Stimulated activated CD4-positive, alpha-beta T cell treated with anti-CD3 and anti-CD28 coated beads, TNF-alpha, amount 100 ng/mL, for 4 hours (primary cell): ENCODE measurements around the gene MOV10L1.
"Not testable (repeated sequence)": the region's sequence is repeated elsewhere in the genome, so short reads cannot be mapped to it uniquely, and the experiment has no call there.

Experiments used
- DNase-seq, 3 experiments: peaks; one replicate each; pipeline ENCODE4 v3.0.0-alpha.2; 2020; ENCODE audit warnings: low read depth in 3 of 3

Gene MOV10L1

DNA sequence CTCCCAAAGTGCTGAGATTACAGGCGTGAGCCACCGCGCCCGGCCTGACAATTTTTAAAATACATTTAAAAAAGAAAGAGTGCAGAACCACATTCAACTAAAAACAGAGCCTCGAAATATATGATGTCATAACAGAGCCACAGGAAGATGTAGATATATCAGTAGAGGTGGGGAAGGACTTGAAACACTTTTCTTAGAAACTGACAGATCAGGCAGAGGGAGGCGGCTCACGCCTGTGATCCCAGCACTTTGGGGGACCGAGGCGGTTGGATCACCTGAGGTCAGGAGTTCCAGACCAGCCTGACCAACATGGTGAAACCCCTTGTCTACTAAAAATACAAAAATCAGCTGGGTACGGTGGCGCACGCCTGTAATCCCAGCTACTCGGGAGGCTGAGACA, 11.6 kb upstream of the MOV10L1 start:
- no peak for DNase-seq

DNA sequence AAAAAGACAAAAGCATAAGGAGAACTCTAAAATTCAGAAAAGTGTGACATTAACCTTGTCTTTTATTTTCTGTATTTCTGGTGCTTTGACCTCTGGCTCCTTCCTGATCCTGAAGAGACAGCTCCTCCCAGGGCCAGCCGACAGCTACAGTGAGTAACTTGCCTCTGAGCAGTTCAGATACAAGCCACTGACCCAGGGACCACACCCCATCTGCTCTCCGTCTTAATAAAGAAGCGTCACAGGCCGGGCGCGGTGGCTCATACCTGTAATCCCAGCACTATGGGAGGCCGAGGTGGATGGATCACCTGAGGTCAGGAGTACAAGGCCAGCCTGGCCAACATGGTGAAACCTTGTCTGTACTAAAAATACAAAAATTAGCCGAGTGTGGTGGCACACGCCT, 11.0 kb upstream of the MOV10L1 start:
- DNase-seq: no peak

DNA sequence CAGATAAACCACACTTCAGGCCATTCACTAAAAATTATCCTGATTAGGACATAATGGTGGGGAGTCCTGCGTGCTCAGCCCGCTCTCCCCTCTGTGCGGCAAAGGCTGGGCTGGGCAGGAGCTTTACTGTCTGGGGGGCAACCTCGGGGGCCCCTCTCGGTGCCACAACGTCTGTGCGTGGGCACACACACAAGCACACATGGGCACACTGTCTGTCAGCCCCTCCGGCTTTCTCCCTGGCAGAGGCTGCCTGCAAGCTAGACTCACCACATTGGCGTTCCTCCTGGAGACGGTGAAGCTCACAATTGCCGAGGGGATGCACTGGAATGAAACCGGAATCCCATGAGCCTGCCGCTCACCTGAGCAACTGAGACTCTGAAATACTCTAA, 9.7 kb upstream of the MOV10L1 start:
- DNase-seq: no peak

DNA sequence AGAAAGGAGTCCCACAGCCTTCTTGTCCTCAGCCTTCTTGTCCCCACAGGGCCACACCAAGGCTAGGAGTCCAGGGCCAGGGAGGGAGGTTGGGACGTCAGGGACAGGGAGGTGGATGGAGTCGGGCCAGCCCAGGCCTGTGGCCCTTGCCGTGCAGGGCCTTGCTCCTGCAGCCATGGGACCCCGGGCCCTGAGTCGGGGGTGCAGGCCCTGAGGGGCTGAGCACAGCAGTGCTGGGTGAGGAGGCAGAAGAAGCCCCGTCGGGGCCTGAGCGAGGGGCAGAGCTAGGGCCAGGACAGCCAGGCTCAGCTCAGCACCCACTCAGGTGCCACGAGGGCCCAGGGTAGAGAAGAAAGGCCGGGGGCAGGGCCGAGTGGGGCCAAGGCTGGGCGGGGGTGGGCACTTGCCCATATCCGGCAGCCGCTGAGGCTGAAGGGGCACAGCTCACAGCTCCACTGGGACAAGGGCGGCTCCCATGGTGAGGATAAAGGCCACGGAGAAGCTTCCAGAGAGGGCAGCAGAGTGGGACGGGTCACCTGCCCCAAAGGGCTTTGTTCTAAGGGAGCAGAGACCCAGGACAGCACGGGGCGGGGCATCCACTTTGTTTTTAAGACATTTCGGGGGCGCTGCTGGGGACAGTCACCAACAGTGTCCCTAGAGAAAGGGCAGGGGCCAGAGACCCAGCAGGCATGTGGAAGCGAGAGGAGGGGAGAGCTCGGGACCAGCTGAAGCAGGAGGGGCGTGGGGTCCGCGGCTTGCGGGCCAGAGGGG, 8.2 kb upstream of the MOV10L1 start:
- DNase-seq: no peak

DNA sequence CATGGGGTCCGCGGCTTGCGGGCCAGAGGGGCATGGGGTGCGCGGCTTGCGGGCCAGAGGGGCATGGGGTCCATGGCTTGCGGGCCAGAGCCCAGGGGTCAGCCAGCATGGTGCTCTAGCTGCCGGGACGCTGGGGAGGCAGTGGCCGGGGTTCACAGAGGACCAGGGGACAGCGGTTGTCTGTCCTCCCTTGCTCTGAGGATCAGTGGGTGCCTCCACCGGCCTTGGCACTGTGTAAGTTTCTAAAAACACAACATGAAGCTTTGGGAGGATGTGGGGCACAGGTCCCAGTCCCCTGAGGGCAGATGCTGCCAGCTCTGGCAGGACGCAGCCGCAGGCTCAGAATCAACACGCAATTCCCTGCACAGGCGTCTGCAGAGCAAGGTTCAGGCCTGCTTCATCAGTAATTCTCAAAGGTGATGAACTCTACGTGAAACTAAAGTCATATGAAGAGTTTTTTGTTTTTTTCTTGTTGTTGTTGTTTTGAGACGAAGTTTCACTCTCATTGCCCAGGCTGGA, 7.5 kb upstream of the MOV10L1 start:
- no peak for DNase-seq

DNA sequence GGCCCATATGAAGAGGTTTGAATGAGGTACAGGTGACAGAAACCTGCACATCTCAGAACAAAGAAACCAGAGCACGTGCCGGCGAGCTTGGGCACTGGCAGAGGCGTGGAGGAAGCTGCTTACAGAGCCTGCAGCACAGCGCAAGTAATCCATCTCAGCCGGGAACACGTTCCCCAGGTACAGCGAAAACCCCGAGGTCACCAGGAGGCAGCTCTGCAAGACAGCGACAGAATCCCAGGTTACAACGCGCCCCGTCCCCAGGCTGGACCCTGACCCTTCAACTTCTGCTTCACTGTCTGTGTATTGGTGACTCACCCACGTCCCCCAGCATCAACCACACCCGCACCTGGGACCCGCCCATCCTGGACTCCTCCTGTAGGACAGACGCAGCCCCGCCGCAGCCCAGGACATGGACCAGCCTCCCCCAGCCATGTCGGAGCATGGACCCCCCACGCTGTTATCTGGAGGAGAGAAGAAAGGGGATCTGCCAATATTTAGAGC, 6.8 kb upstream of the MOV10L1 start:
- no peak for DNase-seq

DNA sequence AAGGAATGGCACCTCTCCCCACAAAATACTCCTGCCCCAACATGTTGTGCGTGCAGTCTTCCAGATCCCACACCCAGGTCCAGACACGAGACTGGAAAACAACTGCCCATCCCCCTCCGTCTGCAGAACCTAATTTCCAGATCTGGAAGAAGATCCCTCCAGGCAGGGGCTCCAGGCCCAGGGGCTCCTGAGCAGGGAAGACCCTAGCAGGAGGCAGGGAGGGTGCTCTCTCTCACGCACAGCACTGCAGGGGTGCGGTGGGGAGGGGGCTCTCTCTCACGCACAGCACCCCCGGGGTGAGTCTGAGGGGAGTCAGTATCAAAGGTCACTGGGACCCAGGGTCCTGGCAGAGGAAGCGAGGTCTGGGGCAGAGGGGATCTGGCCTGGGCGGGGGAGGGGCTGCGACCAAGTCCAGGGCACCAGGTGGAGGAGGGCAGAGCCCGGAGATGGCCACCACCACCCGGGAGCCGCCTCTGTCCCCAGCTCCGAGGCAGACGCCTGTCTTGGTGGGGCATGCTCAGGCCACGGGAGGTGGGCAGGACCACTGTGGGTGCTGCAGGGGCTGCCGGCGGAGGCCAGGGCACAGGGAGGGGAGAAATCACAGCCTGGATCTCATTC, 6.2 kb upstream of the MOV10L1 start:
- DNase-seq: no peak

DNA sequence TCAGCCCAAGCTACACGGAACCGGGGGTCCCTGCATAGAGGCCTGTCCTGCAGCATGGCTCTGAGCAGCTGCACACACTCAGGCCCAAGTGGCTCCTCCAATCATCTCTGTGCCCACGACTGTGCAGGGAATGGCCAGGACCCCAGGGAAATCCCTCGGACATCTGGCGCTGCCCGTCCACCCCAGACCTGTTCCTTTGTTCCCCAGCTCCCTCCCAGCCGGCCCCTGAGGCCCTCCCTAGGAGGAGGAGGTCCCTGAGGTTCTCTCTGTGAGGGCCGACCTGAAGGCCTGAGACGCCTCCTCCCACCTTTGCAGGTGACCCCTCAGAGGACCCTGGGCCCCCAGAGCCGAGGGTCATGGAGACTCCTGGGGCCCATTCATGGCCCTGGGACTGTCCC, 5.7 kb upstream of the MOV10L1 start:
- no peak for DNase-seq

DNA sequence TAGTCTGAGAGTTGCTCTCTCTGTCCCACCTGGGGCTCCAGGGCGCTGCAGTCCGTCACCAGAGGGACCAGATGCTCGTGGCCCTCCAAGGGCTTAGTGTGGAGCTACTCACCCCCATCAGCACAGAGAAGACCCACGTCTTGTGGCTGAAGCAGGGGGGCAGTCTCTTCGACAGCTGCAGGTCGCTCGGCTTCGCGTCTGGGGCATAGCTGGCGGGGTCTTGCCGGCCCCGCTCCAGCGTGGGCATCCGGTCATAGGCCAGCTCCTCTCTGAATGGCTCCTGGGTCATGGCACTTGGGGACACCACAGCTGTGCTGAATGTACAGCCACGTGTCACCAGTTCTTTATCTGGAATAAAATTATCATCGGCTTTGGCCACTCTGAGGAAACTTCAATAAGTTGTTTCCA, 5.2 kb upstream of the MOV10L1 start:
- DNase-seq: no peak

DNA sequence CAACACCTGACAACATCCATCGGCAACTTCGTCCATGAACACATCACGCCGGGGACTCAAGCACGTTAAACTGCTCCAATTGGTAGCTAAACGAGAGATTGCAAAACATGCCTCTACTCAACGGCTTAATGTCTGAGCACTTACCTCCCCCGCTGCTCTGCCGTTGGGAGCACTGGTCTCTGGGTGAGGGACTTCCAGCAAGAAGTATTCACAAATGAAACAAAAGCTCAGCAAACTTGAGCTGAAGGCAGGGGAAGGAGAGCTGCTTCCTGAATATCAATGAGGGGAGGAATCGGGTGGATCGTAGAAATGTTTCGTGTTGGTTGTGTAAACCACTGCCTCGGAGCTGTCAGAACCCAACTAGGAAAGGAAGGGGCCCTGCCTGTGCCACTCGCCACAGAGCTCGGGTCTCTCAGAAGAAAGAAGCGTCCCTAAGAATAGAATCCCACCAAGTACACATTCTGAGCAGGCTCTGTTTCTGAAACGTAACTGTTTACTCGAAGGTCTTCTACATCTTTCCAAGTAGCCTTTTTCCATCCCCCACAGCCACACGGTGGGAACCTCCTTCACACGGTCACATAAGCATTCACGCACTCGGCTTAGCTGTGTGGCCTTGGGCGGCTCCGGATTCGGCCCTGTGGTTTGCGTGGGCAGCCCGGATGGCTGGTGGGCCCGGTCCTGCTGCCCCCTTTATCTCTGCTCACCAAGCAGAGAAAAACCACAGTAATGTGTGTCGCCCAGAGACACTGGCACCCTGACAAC, 4.4 kb upstream of the MOV10L1 start, which contains the start of gene MLC1:
Gene MLC1, minus strand, starts transcription at position 216 of the 762 bp plus-strand sequence. CDS start 524 bp downstream, outside the sequence.
- no peak for DNase-seq

DNA sequence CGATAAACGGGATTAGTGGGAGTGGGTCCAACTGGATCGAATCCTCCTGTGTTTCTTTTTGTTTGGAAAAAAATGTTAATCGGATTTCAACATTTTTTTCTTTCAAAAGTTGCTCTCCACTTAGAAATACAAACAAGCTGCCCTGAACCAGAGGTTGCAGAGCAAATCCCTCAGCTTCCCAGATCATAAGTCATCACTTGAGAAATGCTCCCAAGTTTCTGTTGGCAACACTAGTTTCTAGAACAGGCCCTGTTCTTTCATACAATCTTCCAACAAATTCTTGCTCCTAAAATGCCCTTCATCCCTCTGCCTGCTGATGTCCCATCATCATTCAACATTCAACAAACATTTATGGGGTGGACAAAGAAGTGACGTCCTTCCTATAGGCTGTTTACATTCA, 3.3 kb upstream of the MOV10L1 start:
- no peak for DNase-seq

DNA sequence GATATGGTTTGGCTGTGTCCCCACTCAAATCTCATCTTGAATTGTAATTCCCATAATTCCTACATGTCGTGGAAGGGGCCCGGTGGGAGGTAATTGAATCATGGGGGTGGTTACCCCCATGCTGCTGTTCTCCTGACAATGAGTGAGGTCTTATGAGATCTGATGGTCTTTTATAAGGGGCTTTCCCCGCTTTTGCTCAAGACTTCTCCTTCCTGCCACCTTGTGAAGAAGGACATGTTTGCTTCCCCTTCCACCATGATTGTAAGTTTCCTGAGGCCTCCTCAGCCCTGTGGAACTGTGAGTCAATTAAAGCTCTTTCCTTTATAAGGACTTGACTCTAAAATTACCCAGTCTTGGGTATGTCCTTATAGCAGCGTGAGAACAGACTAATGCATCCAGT, 2.8 kb upstream of the MOV10L1 start:
- not testable (repeated sequence) for DNase-seq

DNA sequence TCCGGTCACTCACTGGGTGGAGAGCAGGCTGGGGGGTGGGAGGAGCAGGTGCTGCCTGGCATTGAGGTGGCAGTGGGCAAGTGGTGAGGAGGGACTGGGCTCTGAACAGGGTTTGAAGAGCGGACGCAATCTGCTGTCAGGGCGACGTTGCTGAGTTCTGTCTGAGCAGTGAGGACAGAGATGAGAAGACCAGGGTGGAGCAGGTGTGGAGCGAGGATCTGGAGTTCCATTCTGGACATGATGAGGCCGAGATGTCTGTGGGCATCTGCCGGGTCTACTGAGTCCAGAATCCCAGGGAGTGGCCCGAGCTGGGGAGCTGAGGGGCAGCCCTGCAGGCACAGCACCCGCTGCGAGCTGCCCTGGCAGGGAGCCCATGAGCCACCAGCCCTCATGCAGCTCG, 2.2 kb upstream of the MOV10L1 start:
- no peak for DNase-seq

DNA sequence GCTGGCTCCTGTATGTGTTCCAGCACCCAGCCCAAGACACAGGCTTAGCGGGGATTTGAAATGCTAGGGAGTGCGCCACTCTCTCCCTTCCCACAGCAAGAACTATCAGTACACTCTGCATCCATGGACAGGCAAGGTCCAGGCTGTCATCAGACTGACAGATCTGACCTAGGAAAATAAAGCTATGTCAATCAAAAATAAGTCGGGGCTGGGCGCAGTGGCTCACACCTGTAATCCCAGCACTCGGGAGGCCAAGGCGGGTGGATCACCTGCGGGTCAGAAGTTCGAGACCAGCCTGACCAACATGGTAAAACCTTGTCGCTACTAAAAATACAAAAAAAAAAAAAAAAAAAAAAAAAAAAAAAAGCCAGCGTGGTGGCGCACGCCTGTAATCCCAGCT, 1.7 kb upstream of the MOV10L1 start:
- no peak for DNase-seq

DNA sequence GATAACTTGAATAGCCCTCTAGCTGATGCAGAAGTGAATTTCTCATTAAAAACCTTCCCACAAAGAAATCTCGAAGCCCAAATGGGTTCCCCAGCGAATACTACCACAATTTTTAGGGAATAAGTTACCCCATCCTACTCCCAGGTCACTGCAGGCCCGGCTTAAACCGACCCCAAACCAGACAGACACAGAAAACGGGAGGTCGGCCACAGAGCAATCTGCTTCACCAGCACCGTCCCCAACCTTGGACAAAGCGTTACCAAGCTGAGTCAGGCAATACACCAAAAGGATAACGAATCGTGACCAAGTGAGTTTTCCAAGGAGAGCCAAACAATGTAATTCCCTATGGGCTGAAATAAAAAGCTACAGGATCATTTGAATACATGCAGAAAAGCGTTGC, 575 bp upstream of the MOV10L1 start:
- no peak for DNase-seq

DNA sequence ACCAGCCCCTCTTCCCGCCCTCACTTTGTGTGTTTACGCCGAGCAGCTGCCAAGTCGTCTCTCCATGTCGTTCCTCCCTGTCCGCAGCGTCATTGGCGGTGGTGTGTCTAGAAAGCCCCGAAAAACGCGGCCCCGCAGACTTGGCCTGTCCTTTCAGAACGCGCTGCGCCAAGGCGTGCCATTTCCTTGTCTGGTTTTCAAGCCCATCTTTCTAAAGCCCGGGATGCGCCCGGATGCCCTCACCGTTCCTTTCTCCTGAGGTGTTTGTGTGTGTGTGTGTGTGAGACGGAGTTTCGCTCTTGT, 557 bp downstream of the MOV10L1 start:
- no peak for DNase-seq

DNA sequence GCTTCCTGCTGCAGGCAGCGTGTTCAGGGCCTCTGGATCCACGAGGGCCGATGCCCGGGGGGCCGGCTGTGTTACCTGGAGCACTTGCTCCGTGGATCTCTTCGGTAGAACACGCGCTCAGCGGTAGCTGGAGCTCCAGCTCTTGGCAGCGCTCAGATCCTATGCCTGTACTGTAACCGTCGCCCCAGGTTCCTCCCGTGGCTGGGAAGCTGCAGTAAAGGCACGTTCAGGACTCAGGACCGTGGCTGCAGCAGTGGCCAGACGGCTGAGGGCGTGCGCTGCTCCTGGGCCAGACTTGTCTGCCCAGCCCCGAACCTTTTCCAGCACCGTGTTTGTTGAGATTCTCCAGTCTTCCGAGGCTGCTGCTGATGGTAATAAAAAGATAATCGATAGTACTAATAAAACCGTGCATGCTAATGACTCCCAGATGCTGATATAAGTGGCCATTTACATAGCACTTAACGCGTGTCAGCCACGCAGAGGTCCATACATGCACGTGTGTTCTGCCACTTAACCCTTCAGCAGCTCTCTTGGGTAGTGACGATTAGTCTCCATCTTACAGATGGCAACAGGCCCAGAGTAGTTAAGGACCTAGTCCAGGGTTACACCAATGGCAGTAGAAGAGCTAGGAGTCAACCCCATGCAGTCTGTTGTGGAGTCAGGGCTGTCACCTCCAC, 1.4 kb downstream of the MOV10L1 start:
- DNase-seq: no peak

DNA sequence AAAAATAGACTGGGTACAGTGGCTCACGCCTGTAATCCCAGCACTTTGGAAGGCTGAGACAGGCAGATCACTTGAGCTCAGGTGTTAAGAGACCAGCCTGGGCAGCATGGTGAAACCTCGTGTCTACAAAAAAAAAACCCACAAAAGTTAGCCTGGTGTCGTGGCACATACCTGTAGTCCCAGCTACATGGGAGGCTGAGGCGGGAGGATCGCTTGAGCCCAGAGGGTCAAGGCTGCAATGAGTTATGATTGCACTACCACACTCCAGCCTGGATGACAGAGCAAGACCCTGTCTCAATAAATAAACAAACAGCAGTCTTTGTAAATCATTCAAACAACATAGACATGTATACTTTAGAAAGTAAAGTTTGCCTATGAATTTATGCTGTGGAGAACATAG, 2.5 kb downstream of the MOV10L1 start:
- DNase-seq: no peak

DNA sequence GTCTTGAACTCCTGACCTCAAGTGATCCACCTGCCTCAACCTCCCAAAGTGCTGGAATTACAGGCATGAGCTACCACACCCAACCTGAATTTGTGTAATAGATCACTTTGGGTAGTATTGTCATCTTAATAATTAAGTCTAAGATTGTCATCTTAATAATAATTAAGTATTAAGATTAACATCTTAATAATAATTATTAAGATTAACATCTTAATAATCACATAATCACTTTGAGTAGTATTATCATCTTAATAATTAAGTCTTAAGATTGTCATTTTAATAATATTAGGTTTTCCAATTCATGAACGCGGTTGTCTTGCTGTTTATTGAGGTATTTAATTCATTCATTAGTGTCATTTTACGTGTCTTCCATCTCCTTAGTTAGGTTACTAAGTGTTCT, 8.2 kb downstream of the MOV10L1 start:
- DNase-seq: no peak

DNA sequence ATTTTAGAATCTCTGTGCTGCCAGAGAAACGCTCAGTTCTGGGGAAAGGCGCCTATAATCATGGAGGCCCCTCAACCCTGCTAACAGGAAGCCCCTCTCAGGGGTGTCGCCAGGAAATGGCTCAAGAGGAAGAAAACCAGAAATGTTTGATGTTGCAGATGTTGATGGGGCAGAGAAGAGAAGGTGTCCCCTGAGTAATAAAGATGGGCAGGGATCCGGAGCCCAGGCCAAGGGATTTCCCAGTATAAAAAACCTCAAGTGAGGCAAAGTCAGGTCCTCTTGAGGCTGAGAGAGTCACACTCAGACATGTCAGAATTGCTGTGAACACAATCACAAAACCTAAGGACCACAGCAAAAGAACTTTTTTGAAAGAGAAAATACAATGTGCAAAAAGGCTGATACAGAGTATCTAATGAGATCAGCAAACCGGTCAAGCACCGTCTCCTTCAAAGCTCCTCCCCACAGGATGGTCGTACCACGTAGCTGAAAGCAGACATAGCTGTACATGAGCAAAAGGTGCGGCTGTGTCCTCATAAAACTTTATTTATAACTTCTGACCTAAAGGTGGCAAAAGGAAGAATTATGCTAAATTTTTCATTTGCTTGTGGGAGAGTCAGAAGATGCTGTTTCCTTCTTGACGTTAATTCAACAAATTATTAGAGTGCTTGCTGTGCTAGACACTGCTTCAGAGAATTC, 12.2 kb downstream of the MOV10L1 start:
- no peak for DNase-seq

DNA sequence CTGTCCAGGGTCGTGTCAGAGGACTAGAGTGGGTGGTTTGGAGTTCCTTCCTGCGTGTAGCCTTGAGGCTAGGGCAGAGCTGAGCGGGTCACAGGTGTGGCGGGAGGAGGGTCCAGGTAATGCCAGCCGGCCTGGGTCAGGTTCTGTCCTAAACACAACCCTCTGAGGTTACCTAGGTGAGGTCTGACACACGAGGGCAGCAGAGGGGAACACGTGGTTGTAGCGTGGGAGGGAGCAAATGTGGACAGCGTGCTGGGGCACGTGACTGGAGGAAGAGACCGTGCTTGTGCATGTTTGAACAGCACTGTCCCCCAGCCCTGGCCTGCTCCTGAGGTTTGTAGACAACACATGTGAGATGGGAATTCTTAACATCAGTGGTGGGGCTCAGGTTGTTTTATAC, 13.1 kb downstream of the MOV10L1 start:
- no peak for DNase-seq
